HepG2 (cell line): ENCODE measurements around the gene ATP8B2. TPM values are rescaled to one million over a fixed set of nuclear protein-coding genes. Genes with fewer than 3 reads are reported as not detected.

Source experiments
- AHDC1 ChIP-seq: sonication (generic); formaldehyde crosslinking; IDR thresholded peaks from 2 replicates; pipeline ENCODE4 v1.5.1; 2020; ENCODE audit warnings: mild to moderate bottlenecking, missing genetic modification reagents, borderline replicate concordance
- GATAD2A ChIP-seq: IDR thresholded peaks from 2 replicates; pipeline ENCODE4 v1.6.1; 2016
- IRF2 ChIP-seq: IDR thresholded peaks from 2 replicates; pipeline ENCODE4 v1.6.1; 2018; ENCODE audit warnings: missing genetic modification reagents, missing compliant biosample characterization
- KLF11 ChIP-seq: IDR thresholded peaks from 2 replicates; pipeline ENCODE4 v1.6.1; 2016; ENCODE audit warnings: missing compliant biosample characterization
- TGIF2 ChIP-seq: IDR thresholded peaks from 2 replicates; pipeline ENCODE4 v1.6.1; 2016; ENCODE audit warnings: control low read depth, missing compliant biosample characterization
- polyA plus RNA-seq, 8 experiments: library from polyadenylated mRNA; depleted of rRNA in 3 of 8; stranded (reverse) in 7 of 8; unstranded in 1 of 8; fragments of >200 nt; fragmentation: Illumina TruSeq in 4 of 8; extraction: Trizol in 4 of 8; gene quantifications; 2 replicates each; pipeline versions ENCODE4 v1.2.1 to v1.2.3, GENCODE V29; 2011 to 2016; ENCODE audit warnings: low read depth in 4 of 8, missing spikeins in 1 of 8, mixed read lengths in 1 of 8; ENCODE audit not compliant: insufficient read depth in 1 of 8
- total RNA-seq, 5 experiments: library from RNA; depleted of rRNA; stranded (reverse); fragments of >200 nt; fragmentation: Illumina TruSeq; extraction: Trizol; gene quantifications; 2 replicates each; pipeline ENCODE4 v1.2.3, GENCODE V29; 2016; ENCODE audit warnings: low read depth in 1 of 5
- TF ChIP-seq, protein P1 (sequence below): IDR thresholded peaks from 2 replicates; pipeline ENCODE4 v1.6.1; 2016; ENCODE audit warnings: control low read depth

ATP8B2 gene
- total and polyA plus RNA-seq, 2 of the 13 experiments (the other 11 are each of a cell fraction or from before 2014, with no cell fraction given): 20.4 to 39.3 TPM

- peak; percentile 39; the same call in 1 of the 2 replicates for TF ChIP-seq AHDC1 (CRISPR knock-in tag)
- no peak for TF ChIP-seq KLF11 (CRISPR knock-in tag)
- TF ChIP-seq, protein P1, sequence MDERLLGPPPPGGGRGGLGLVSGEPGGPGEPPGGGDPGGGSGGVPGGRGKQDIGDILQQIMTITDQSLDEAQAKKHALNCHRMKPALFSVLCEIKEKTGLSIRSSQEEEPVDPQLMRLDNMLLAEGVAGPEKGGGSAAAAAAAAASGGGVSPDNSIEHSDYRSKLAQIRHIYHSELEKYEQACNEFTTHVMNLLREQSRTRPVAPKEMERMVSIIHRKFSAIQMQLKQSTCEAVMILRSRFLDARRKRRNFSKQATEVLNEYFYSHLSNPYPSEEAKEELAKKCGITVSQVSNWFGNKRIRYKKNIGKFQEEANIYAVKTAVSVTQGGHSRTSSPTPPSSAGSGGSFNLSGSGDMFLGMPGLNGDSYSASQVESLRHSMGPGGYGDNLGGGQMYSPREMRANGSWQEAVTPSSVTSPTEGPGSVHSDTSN (CRISPR knock-in tag): 0 out of 2 replicates have a peak, but pooled peaks have one; percentile 38
- TF ChIP-seq GATAD2A (CRISPR knock-in tag): peak; percentile 74
- TF ChIP-seq TGIF2 (CRISPR knock-in tag): peak; percentile 38; the same call in 1 of the 2 replicates
- no peak for TF ChIP-seq IRF2 (CRISPR knock-in tag)
Observed at GRCh38 chr1:154351363-154352068, 26.2 kb downstream of the ATP8B2 start (continued).
